ENCODE measurements around the gene TMEM95.

DNA sequence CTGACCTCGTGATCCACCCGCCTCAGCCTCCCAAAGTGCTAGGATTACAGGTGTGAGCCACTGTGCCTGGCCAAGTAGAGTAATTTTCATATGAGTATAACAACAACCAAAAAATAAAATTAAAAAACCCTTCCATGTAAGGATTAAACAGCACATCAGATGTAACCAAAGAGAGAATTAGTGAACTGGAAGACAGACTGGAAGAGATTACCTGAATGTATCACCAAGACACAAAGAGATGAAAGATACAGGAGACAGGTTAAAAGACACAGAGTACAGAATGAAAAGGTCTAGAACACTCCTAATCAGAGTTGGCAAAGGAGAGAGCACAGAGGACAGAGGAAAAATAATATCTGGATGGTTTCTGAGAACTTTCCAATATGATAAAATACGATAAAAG lies 24.2 kb downstream of the TMEM95 start:
- TF ChIP-seq ZNF274 (IDR thresholded peaks at IDR 0.05; ENCODE audit: low read depth, low read length) (no peak), YY1 (IDR thresholded peaks at IDR 0.05; ENCODE audit: insufficient read depth, insufficient read length) (no peak)

Data from NT2/D1 (cell line).